Activated CD8-positive, alpha-beta memory T cell treated with anti-CD3 and anti-CD28 coated beads, Interleukin-2, amount 10 ng/mL, durations not matched to agents 7 days and 5 days (primary cell): ENCODE data around the gene KANK4. TPM values are rescaled to one million over a fixed set of nuclear protein-coding genes. Genes with fewer than 3 reads are reported as not detected.
"Not testable (repeated sequence)": the region's sequence is repeated elsewhere in the genome, so short reads cannot be mapped to it uniquely, and the experiment has no call there.

Experiments used
- ATAC-seq: fragments of 150-1000 bp; cut with Tn5 transposase; one replicate; pipeline ENCODE4 v1.10.0; 2021; ENCODE audit warnings: moderate library complexity
- CTCF ChIA-PET: fragments of 350-600 bp; sonication (Branson Sonifier 250); formaldehyde crosslinking; loops from one replicate; lab custom pipeline; 2021; ENCODE audit warnings: antibody characterized with exemption; lab: Charles Lee
- DNase-seq: peaks from one replicate; pipeline ENCODE4 v3.0.0-alpha.2; 2020
- H3K27ac Mint-ChIP-seq: one replicate; pipeline ENCODE4 v1.8.0; 2021; ENCODE audit warnings: mild to moderate bottlenecking, mixed read lengths
- H3K27me3 Mint-ChIP-seq: one replicate; pipeline ENCODE4 v1.8.0; 2021; ENCODE audit warnings: mixed read lengths
- H3K36me3 Mint-ChIP-seq: one replicate; pipeline ENCODE4 v1.8.0; 2021; ENCODE audit warnings: mild to moderate bottlenecking, mixed read lengths
- H3K4me1 Mint-ChIP-seq: one replicate; pipeline ENCODE4 v1.8.0; 2021; ENCODE audit warnings: mixed read lengths
- H3K4me3 Mint-ChIP-seq: one replicate; pipeline ENCODE4 v1.8.0; 2021; ENCODE audit warnings: mild to moderate bottlenecking, moderate library complexity, mixed read lengths
- H3K9me3 Mint-ChIP-seq: one replicate; pipeline ENCODE4 v1.8.0; 2022; ENCODE audit warnings: low read depth, mixed read lengths
- total RNA-seq, 2 experiments: library from RNA; stranded (reverse); gene quantifications; one replicate each; pipeline ENCODE4 v1.2.3, GENCODE V29; 2021

Gene KANK4
- total RNA-seq, 2 experiments from 2014 or later = not detected

DNA sequence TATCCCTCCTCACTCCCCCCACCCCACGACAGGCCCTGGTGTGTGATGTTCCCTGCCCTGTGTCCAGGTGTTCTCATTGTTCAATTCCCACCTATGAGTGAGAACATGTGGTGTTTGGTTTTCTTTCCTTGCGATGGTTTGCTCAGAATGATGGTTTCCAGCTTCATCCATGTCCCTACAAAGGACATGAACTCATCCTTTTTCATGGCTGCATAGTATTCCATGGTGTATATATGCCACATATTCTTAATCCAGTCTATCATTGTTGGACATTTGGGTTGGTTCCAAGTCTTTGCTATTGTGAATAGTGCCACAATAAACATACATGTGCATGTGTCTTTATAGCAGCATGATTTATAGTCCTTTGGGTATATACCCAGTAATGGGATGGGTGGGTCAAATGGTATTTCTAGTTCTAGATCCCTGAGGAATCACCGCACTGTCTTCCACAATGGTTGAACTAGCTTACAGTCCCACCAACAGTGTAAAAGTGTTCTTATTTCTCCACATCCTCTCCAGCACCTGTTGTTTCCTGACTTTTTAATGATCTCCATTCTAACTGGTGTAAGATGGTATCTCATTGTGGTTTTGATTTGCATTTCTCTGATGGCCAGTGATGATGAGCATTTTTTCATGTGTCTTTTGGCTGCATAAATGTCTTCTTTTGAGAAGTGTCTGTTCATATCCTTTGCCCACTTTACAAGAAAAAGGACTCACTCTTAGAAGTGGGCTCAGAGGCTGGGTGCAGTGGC is 79.4 kb downstream of the KANK4 start:
- H3K4me3 Mint-ChIP-seq, H3K27ac Mint-ChIP-seq, ATAC-seq, H3K27me3 Mint-ChIP-seq, H3K9me3 Mint-ChIP-seq, CTCF ChIA-PET, H3K4me1 Mint-ChIP-seq, DNase-seq, H3K36me3 Mint-ChIP-seq: not testable (repeated sequence)

GRCh38 chr1:62238507-62238906 is 80.7 kb downstream of the KANK4 start:
- Mint-ChIP-seq H3K36me3 (no peaks in the 10 kb centered on the region), H3K4me1 (no peaks in the 10 kb centered on the region), H3K9me3 (no peaks in the 10 kb centered on the region), H3K27me3 (no peaks in the 10 kb centered on the region), H3K4me3 (no peak overlapping the region), H3K27ac (no peak overlapping the region)
- no peak for ATAC-seq
- no peak for DNase-seq
- CTCF ChIA-PET = no interaction called here

- no peak for ATAC-seq
- Mint-ChIP-seq H3K27ac (no peak overlapping the region), H3K9me3 (no peaks in the 10 kb centered on the region), H3K4me3 (no peak overlapping the region), H3K36me3 (no peaks in the 10 kb centered on the region), H3K27me3 (no peaks in the 10 kb centered on the region), H3K4me1 (no peaks in the 10 kb centered on the region)
- DNase-seq = no peak
- CTCF ChIA-PET = no interaction called here
These were observed 81.3 kb downstream of the KANK4 start for GRCh38 chr1:62237950-62238374.

- CTCF ChIA-PET = no interaction called here
- H3K27me3 Mint-ChIP-seq = no peaks in the 10 kb centered on the region
- H3K4me1 Mint-ChIP-seq = no peaks in the 10 kb centered on the region
- no peaks in the 10 kb centered on the region for H3K9me3 Mint-ChIP-seq
- ATAC-seq (no peak), DNase-seq (no peak)
- H3K36me3 Mint-ChIP-seq = no peaks in the 10 kb centered on the region
- no peak overlapping the region for H3K27ac Mint-ChIP-seq
- H3K4me3 Mint-ChIP-seq = no peak overlapping the region
These were observed 81.9 kb downstream of the KANK4 start for GRCh38 chr1:62237361-62237760.

DNA sequence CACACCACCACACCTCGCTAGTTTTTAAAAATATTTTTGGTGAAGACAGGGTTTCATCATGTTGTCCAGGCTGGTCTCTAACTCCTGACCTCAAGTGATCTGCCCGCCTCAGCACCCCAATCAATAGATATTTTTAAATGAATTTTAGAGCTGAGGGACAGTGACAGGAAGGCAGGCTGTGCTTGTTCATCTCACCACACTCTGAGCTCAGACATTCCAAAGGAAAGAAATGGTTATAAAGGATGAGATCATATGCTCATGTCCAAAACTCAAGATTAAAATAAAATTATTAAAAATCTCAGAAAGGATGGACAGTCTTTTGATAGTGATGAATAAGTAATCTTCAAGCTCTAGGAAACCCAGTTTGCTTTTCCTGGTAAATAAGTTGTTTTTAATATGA is 83.7 kb downstream of the KANK4 start:
- Mint-ChIP-seq H3K4me1 (no peaks in the 10 kb centered on the region), H3K4me3 (no peak overlapping the region), H3K27ac (no peak overlapping the region), H3K36me3 (no peaks in the 10 kb centered on the region), H3K27me3 (no peaks in the 10 kb centered on the region), H3K9me3 (no peaks in the 10 kb centered on the region)
- CTCF ChIA-PET = no interaction called here
- ATAC-seq (no peak), DNase-seq (no peak)

GRCh38 chr1:62234688-62235087 is 84.5 kb downstream of the KANK4 start:
- CTCF ChIA-PET = no interaction called here
- Mint-ChIP-seq H3K4me3 (no peak overlapping the region), H3K27me3 (no peaks in the 10 kb centered on the region), H3K36me3 (no peaks in the 10 kb centered on the region), H3K27ac (no peak overlapping the region), H3K4me1 (no peaks in the 10 kb centered on the region), H3K9me3 (no peaks in the 10 kb centered on the region)
- ATAC-seq (no peak), DNase-seq (no peak)

DNA sequence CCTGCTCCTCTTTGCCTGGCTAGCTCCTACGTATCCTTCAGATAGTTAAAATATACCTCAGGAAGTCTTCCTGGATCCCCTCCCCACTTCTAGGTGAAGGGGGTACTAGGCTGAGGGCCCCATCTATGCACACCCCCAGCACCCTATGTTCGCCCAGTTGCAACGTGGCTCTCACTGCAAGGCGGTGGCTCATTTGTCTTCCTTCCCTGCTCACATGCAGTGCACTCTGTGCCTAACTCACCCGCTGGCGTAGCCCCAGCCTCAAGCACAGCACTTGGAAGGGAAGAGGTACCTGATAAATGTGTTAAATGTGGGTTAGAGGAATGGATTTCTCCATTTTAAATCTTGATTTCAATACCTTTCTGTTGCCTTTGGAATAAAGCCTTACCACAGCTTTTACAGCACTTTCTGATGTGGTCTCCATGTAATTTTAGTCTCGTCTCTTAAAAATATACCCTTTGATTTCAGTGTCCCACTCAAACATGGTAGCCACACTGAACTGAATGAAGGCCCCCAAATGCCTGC is 85.2 kb downstream of the KANK4 start:
- no peak for ATAC-seq
- CTCF ChIA-PET = no interaction called here
- Mint-ChIP-seq H3K27me3 (no peaks in the 10 kb centered on the region), H3K27ac (no peak overlapping the region), H3K4me1 (no peaks in the 10 kb centered on the region), H3K36me3 (no peaks in the 10 kb centered on the region), H3K9me3 (no peaks in the 10 kb centered on the region), H3K4me3 (no peak overlapping the region)
- DNase-seq = no peak

- Mint-ChIP-seq H3K36me3 (no peaks in the 10 kb centered on the region), H3K27ac (no peak overlapping the region)
- CTCF ChIA-PET = no interaction called here
These were observed 86.4 kb downstream of the KANK4 start for GRCh38 chr1:62232871-62233278.

GRCh38 chr1:62230718-62231117 is 88.5 kb downstream of the KANK4 start:
- no peak for ATAC-seq
- H3K27ac Mint-ChIP-seq = no peak overlapping the region
- CTCF ChIA-PET = no interaction called here
- no peak overlapping the region for H3K4me3 Mint-ChIP-seq
- no peaks in the 10 kb centered on the region for H3K36me3 Mint-ChIP-seq
- no peaks in the 10 kb centered on the region for H3K27me3 Mint-ChIP-seq
- no peaks in the 10 kb centered on the region for H3K4me1 Mint-ChIP-seq
- no peak for DNase-seq
- H3K9me3 Mint-ChIP-seq = no peaks in the 10 kb centered on the region

More at GRCh38 chr1:62232871-62233278, 86.4 kb downstream of the KANK4 start:
- Mint-ChIP-seq H3K27me3 (no peaks in the 10 kb centered on the region), H3K4me3 (no peak overlapping the region), H3K4me1 (no peaks in the 10 kb centered on the region), H3K9me3 (no peaks in the 10 kb centered on the region)
- no peak for ATAC-seq
- no peak for DNase-seq

- DNase-seq = no peak
- no peaks in the 10 kb centered on the region for H3K36me3 Mint-ChIP-seq
- H3K27me3 Mint-ChIP-seq = no peaks in the 10 kb centered on the region
- CTCF ChIA-PET = no interaction called here
- no peak overlapping the region for H3K27ac Mint-ChIP-seq
- H3K4me1 Mint-ChIP-seq = no peaks in the 10 kb centered on the region
- no peak for ATAC-seq
- no peaks in the 10 kb centered on the region for H3K9me3 Mint-ChIP-seq
- no peak overlapping the region for H3K4me3 Mint-ChIP-seq
These were observed 89.3 kb downstream of the KANK4 start for GRCh38 chr1:62229932-62230331.

DNA sequence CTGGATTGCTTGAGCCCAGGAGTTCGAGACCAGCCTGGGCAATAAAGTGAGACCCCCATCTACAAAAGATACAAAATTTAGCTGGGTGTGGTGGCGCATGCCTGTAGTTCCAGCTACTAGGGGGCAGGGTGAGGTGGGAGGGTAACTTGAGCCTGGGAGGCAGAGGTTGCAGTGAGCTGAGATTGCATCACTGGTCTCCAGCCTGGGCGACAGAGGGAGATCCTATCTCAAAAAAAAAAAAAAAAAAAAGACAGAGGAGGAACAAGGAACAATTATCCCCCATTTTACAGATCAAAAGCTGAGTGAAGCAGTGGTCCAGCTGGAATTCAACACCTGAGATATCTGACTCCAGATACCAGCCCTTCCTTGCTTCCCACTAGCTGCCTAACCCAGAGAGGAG is 89.8 kb downstream of the KANK4 start:
- Mint-ChIP-seq H3K9me3 (no peaks in the 10 kb centered on the region), H3K36me3 (no peaks in the 10 kb centered on the region), H3K27me3 (no peaks in the 10 kb centered on the region), H3K4me1 (no peaks in the 10 kb centered on the region), H3K27ac (no peak overlapping the region), H3K4me3 (no peak overlapping the region)
- ATAC-seq (no peak), DNase-seq (no peak)
- CTCF ChIA-PET = interaction anchor here (0.5 kb wide), 1 partner anchor 55 kb away, joined by 3 read pairs; no protein-coding TSS in a partner anchor

- CTCF ChIA-PET = interaction anchor here (0.5 kb wide), 1 partner anchor 55 kb away, joined by 3 read pairs; no protein-coding TSS in a partner anchor
- Mint-ChIP-seq H3K4me3 (no peak overlapping the region), H3K27ac (no peak overlapping the region), H3K27me3 (no peaks in the 10 kb centered on the region), H3K9me3 (no peaks in the 10 kb centered on the region), H3K36me3 (no peaks in the 10 kb centered on the region), H3K4me1 (no peaks in the 10 kb centered on the region)
- DNase-seq = no peak
- ATAC-seq = no peak
These were observed 90.4 kb downstream of the KANK4 start for GRCh38 chr1:62228883-62229187.

DNA sequence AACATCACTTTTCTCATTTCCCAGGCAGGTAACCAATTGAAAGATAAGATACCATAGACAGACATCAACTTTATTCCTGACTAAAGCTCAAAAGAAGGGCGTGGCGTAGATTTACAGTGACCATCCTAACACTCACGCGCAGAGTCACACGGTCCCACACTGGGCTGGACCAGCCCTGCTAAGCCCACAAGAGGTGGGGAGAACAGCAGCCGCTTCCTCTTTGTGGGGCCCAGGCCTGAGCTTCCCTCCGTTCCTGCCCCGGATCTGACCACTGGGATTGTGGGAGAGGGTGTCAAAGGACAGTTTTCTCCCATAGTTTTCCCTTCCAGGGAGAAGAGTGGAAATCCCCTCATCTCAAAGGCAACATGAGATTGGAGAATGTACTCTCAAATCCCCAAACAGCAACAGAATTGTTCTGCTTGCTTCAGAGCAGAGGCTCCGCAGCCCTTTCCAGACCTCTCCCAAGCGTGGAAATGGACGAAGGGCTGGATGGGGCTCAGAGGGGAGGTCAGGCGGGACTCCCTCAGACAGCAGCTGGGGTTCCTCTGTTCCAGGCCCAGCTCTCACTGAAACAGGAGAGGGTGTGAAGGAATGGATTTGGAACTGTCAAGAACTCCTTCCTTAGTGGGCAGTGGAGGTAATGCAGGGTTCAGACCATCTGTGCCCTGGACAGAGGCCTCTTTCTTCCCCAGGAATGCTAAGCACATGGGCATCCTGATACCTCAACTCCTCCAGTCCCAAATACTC is 90.9 kb downstream of the KANK4 start:
- CTCF ChIA-PET = no interaction called here
- H3K27ac Mint-ChIP-seq = no peak overlapping the region
- H3K27me3 Mint-ChIP-seq = no peaks in the 10 kb centered on the region
- DNase-seq (no peak), ATAC-seq (no peak)
- H3K4me3 Mint-ChIP-seq = no peak overlapping the region
- H3K36me3 Mint-ChIP-seq = no peaks in the 10 kb centered on the region
- no peaks in the 10 kb centered on the region for H3K4me1 Mint-ChIP-seq
- H3K9me3 Mint-ChIP-seq = no peaks in the 10 kb centered on the region

- Mint-ChIP-seq H3K27ac (no peak overlapping the region), H3K4me3 (no peak overlapping the region), H3K9me3 (no peaks in the 10 kb centered on the region), H3K27me3 (no peaks in the 10 kb centered on the region), H3K4me1 (no peaks in the 10 kb centered on the region), H3K36me3 (no peaks in the 10 kb centered on the region)
- DNase-seq (no peak), ATAC-seq (no peak)
- CTCF ChIA-PET = no interaction called here
These were observed 91.7 kb downstream of the KANK4 start for GRCh38 chr1:62227496-62227895.
